ENCODE data around the gene ATXN1.

Gene ATXN1

DNA sequence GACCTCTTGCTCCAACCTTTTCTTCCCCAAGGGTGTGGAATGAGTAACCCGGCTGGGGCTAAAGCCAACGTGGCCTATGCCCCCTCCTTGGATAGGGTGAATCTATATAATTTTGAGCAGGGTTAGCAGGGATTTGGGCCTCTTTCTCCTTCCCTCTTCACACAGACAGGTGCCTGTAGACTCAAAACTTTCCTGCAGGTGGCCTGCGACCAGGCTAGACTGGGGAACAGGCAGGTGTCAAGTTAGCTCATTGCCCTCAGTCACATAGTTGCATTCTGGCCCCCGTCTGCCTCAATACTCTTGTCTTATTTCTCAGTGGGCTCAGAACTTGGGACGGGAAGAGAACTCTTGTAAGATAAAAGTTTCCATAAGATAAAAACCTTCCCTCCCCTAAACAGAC, 243.0 kb downstream of the ATXN1 start:
- DNase-seq = no peak

DNA sequence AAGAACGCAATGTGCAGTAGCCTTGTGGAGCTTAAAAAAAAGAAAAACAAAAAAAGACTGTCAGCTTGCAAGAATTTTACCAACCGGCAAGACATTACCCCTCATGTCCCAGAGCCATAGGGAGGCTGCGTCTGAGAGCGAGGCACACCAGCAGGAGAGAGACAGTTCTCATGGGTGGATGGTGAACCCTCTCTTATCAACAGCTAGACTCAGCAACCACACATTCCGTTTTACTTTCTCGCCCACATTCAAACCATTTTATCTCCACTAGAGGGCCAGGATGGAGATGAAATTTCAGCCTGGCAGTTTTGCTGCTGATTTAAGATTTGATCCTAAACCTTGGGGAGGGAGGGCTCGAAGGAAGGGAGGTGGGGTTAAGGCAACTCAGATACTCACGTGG, 247.0 kb downstream of the ATXN1 start:
- no peak for DNase-seq

DNA sequence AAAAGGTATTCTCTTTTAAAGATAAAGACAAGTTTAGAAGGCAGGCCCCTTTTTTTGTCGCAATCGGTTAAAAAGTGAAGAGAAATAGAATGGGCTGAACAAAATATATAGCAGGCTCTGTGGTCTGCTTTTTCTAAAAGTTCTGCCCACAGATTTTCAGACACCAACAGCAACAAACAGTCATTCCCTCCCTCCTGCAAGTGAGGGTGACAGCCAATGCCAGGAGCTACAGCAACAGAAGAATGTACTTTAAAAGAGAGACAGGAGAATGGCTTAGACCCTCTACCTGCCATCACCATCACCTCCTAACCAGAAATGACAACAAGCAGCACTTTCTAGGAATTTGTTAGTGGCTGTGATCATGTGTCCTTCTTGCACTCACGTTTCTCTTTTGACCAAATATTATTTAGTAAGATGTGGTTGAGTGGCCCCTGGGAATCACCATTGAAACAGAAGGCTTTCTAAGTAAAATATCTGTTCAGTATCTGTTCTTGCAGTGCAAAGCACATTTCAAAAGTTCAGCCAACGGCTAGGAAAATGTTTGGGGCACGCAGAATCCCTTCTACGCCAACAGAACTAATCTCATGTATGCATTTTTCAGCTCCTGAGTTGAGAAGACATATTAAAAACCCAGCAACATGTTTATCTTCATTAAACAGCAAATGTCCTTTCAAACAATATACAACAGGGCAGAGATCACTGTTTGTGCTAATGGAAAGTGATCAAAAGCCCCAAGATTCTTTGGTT, 248.5 kb downstream of the ATXN1 start:
- no peak for DNase-seq

DNA sequence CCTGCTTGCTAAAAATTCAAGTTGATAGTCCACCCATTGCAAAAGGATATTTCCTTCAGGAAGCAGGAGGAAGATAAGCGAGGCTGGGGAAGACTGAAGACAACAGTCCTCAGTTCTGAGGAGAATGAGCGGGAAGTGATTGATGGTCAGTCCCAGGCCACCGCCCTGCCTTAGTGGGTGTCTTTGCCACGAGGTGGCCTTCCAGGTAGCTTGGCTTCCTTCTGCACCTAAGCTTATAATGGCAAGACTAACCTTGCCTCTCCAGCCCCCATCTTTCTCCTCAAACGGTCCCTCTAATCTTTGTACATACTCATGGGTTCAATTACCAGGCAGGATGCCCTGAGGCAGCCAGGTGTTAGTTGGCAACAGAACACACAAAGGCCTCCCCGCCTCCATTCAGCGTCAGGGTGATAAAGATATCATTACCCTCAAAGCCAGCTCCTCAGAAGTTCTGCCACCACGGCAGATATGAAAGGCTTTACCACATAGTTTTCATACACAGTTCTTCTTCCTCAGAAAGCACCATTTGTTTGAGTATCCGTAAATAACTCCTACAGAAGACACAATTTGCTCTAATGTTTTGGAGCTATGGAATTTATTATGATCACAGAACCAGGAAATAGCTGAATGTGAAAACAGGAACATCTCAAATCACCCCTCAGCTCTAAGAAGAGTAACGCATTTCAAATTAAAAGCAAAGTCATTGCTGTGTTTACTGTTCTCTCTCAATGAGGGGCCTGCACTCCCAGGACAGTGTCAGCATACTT, 249.4 kb downstream of the ATXN1 start:
- no peak for DNase-seq

DNA sequence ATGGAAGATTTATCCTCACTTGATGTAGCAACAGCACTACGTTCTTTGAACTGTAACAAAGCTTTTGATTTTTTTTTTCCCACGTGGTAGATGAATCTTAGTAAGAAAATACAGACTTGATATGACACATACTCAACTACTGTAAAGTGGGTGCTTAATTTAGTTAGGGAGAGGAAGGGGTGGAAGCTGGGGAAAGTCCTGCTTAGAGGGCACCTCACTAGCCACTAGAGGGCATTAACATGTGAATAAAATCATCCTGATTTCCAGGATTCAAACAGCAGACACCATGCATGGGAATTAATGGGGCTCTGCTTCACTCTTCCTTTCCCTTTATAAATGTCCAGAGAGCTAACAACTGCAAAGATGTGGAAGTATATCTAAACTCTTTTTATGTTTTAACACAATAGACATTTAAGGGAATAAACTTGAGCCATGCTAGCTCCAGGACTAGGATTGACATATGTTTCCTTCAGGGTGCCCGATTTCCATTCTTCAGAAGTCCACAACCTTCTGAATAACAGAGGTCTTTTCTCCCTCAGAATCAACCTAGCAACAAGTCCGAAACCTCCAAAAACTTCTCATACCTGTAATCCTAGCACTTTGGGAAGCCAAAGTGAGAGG, 250.1 kb downstream of the ATXN1 start:
- DNase-seq = peak; percentile 4 to 18

DNA sequence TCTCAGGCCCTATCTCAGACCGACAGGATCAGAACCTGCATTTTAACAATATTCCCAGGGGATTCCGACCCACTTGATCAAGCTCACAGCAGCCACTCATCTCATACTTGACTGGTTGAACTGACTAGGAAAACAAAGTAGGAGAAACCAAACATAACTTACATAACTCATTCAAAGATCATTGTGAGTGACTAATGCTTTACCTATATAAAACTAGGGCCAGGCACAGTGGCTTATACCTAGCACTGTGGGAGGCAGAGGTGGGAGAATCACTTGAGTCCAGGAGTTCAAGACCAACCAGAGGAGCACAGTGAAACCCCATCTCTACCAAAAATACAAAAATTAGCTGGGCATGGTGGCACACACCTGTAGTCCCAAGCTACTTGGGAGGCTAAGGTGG, 251.0 kb downstream of the ATXN1 start:
- no peak for DNase-seq

DNA sequence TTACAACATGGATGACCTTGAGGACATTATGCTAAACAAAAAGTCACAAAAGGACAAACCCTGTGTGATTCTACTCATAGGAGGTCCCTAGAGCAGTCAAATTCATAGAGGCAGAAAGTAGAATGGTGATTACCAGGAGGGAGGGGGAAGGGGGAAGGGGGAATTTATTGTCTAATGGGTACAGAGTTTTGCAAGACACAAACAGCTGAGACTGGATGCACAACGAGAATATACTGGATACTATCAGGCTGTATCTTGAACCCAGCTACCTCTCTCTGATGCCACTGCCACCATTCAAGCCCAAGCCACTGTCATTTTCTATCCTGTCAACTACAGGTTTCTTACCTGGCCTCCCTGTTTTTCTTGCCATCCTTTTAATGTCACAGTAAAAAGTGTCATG, 252.3 kb downstream of the ATXN1 start:
- DNase-seq = no peak

DNA sequence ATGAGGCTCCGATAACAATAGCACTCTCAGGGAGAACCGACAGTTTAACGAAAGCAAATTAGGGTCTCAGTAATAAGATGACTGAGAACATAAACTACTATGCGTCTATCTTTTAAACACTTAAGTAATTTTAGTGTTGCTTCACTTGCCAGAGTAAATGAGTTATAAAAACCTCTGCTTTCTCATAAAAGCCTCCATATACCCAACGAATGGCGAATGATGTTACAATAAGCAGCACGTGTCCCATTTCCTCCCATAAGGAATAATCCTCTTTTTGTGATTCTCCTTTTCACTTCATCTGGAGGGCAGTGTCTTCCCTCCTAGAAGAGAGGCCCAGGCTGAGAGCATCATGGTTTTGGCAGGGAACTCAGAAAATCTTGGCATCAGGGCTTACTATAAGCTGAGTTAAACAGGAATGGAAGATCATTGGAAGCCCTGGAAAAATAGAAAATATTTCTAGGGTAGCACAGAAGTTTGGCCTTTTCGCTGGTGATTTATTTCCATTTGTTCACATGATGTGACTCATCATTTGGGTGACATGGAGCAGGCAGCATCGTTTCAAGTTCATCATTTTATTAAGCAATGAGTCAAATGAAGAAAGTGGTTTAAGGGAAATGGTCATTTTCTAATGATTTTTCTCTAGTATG, 255.4 kb downstream of the ATXN1 start:
- DNase-seq = no peak

DNA sequence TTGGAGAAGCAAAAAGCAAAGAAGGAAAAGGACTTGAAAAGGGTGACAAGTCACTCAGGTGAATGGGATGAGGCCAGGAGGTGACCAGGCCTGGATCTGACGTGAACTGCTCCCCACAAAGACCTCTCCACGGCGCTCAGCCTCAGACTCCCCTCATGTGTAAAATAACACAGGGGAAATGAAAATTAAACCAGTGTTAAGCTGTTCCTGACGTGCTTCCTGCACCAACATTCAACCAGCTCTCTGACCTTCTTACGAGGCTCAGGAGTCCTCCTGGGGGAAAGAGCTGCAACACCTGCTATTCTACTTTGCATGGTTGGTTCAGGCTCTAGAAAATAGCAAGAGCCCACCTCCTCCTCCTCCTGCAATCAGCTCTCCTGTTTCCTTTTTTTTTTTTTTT, 256.7 kb downstream of the ATXN1 start:
- no peak for DNase-seq

DNA sequence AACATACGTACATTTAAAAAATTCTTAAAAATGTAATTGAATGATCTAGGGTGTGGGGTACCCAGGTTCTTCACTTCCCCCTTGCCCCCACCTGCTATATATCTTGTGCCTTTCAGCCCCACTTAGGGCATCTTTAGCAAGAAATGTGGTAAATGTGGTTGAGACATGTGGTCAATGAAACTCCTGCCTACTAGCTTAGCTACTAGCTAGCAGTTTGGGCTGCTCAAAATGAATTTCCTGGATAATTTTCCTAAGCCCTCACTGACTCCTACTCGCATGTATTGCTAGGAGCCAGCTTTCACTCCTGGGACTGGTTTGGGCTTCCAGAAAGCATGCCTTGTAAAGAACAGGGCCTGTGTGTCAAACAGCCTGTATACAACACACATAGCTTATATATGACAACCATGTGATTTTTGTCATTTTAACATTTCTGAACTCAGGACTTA, 257.3 kb downstream of the ATXN1 start:
- no peak for DNase-seq

DNA sequence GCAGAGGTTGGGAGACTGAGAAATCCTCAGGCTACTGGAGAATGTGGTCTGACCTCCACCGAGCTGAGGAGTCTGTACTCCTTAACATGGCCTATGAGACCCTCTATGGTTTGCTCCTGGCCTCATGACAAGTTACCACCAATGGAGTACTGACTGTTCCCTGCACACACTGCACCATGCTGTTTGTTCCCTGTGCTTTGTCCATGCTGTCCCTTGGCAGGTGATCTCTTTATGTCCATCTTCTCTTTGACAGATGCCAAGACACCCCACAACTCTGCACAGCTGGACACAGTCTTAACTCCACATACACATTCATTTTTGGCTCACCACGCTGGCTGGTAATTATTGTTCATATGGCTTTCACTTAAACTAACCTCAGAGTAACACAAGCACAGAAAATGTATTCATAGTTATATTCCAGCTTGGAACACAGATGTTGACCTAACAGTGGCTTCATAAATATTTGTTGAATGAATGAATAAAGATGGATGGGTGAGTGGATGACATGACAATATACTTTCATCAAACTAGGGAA, 258.0 kb downstream of the ATXN1 start:
- no peak for DNase-seq

DNA sequence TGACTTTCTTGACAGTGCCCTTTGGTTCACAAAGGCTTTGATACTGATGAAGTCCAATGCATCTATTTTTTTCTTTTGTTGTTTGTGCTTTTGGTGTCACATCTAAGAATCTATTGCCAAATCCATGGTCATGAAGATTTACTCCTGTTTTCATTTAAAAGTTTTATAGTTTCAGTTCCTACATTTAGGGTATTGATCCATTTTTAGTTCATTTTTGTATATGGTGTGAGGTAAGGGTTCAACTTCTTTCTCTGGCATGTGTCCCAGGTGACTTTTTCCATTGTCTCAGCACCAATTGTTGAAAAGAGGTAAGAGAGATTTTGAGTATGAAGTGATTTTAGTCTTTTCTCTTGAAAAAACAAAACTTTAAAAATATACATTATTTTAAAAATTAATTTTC, 262.3 kb downstream of the ATXN1 start:
- no peak for DNase-seq

DNA sequence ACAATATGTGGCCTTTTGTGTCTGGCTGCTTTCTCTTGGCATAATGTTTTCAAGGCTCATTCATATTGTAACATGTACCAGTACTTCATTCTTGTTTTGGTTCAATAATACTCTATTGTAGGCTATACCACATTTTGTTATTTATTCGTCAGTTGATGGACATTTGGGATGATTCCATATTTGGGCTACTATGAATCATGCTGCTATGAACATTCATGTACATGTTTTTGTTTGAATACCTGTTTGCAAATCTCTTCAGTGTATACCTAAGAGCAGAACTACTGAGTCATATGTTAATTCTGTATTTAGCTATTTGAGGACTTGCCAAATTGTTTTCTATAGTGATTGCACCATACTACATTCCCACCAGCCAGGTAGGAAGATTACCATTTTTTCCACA, 263.0 kb downstream of the ATXN1 start:
- no peak for DNase-seq

DNA sequence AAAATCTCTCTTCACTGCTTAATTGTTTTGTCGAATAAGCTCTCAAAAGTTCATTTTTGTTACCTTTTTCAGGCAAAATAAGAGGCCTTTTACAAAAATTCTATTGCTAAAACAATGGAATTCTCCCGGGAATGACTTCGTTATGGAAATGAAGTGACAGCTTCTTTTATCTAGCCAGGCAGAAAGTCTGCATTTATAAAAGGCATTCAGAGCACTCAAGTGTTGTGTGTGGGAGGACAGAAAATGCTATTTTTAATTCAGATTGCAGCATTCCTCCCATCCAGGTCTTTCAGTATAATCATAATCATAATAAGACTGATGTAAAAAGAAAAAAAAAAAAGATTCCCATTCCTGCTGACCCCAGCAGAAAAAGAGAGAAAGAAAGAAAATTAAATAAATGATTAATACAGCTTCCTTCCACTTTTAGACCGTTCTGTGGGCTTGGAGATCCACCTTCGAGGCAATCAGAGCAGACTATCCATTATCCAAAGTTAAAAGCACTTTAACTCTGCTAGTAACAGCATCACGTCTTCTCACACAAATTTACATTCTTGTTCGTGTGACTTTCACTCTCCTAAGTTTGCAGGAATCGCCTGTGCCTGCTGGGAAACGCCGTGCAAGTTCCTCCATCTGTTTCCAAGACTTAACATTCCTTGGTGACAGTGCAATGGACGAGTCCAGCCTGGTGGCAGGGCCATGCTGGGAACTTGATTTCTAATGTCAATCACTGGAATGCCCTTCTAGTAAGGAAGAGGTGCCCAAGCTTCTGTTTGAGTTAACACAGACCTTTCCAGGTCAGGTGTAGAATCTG, 264.1 kb downstream of the ATXN1 start:
- DNase-seq = no peak

DNA sequence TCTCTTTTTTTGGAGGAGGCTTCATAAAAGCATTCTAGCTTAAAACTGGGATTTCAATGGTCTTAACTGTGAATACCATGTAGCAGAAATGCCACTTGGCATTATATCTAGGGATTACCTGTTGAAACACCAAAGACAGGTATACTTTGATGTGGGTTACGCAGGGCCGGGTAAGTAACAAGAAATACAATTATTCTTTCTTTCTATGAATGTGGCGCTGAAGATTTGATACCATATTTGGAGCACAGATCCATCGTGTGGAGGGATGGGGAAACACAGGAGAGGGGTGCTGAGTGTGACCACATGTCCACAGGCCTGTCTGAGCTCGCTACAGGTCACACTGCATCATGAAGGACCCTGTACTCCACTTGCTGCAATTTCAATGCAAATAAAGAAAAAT, 265.1 kb downstream of the ATXN1 start:
- no peak for DNase-seq

DNA sequence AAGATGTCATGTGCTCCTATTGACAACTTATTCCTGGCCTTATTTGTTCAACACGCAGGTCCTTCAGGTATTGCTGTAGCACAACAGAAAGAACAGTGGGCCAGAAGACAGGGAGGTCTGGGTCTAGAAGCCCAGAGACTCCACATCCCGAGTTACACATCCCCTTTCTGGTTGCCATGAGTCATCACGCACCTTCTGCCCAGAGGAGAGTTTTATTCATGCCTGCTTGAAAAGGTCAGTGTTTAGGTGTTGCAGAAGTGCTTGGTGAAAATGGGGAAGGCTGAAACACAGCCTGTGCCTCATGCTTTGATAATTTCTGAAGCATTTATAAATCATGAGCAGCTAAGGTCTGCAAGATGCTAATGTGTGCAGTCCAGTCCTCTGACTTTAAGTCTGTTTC, 266.5 kb downstream of the ATXN1 start:
- DNase-seq = no peak

DNA sequence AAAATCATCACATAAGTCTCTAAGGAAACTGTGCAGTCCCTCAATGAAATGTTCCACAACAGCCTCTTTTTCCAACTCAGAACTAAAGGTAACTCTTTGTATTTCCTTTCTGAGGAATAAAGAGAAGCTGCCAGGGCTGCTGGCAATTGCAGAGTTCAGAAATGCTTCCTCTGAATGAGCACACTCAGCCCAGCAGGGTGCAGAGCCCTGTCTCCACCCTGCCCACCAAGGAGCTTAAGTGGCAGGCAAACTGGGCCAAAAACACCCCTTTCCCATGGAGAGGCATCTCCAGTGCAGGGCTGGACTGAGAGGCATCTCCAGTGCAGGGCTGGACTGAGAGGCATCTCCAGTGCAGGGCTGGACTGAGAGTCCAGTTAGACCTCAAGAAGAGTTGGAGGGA, 267.5 kb downstream of the ATXN1 start:
- no peak for DNase-seq

DNA sequence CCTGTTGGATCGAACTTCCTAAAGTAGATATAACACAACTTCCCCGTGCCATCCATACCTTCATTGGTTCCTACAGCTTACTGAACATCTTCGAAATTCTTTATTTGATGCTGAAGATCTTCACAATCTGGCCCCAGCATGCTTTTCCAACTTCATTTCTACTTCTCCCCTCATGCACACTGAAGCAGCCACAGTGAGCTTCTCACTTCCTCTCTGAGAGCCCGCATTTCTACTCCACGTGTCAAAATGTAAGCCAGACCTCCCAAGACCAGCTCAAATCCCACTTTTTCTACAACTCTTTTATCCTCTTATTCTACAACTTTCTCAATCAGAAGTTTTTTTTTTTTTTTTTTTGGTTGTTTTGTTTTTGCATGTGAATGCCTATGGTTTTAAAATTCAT, 268.1 kb downstream of the ATXN1 start:
- DNase-seq = no peak

DNA sequence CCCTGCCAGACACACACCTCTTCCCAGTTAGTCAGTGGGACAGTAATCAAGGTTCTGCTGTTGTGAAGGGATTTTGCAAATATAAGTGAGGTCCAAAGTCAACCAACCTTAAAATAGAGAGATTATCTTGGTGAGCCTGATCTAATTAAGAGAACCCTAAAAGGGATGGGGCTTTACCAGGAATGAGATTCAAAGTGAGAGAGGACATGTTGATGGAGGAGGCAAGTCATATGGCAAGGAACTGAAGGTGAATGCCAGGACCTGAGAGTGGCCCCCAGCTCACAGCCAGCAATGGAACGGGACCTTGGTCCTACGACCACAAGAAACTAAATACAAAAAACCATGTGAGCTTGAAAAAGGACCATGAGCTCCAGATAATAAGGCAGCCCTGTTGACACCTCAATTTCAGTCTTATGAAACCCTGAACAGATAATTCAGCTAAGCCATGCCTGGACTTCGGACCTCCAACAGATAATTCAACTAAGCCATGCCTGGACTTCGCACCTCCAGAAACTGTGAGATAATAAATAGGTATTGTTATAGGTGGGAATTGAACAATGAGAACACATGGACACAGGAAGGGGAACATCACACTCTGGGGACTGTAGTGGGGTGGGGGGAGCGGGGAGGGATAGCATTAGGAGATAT, 269.5 kb downstream of the ATXN1 start:
- DNase-seq = no peak

DNA sequence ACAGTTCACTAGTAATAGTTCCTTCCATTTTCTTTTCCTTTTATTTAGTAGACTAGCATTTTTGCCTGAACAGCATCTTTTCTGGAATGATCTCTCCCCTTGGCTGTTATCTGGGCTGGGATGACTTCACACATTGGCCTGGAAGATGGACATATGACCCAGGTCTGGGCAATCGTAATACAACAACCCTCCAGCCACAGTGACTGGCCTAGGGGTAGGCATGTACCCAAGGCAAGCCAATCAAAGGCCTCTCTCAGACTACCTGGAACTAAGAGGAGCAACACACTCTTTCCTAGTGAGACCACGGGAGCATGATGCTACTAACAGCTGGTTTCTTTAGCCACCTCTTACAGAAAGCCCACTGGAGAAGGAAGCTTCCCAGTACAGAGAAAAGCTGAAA, 270.6 kb downstream of the ATXN1 start:
- DNase-seq = no peak

DNA sequence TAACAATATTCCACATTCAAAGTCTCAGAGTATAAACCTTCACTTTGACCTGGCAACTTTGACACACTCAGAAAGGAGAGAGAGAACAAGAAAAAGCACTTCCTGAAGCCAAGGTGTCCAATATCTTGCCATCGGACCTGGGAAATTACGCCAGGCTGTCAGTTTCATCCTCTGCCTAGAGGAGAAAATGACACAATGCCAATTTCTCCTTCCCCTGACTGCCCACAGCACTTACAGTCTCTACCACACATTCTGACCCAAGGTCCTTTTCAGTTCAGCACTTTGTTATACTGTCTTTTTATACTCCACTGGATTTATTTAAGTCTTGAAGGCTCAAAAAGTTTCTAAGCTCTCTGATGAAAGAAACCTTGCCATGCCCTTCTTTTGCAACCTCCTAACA, 272.4 kb downstream of the ATXN1 start:
- DNase-seq = no peak

Data from NCI-H1930 (cell line).